Bronchial epithelial cell (primary cell): ENCODE measurements around the gene QSOX1. TPM values are rescaled to one million over a fixed set of nuclear protein-coding genes. Genes with fewer than 3 reads are reported as not detected.
A peak's percentile ranks its signal among the peaks of the same experiment; 100 is the strongest.

Experiments used
- DNase-seq: peaks from one replicate; pipeline ENCODE4 v3.0.0-alpha.2; 2010; ENCODE audit warnings: low read depth
- FAIRE-seq: peaks from 2 replicates; lab custom pipeline; 2011; peaks lifted over from hg19 to GRCh38; lab: Jason Lieb, UNC
- H3K27me3 ChIP-seq: 2 replicates; pipeline ENCODE4 v1.5.1; 2011; ENCODE audit warnings: low read length; ENCODE audit not compliant: control insufficient read depth, insufficient read depth
- H3K36me3 ChIP-seq: 2 replicates; pipeline ENCODE4 v1.5.1; 2011; ENCODE audit warnings: low read length; ENCODE audit not compliant: control insufficient read depth, insufficient read depth
- H3K4me3 ChIP-seq: 2 replicates; pipeline ENCODE4 v1.5.1; 2011; ENCODE audit warnings: mild to moderate bottlenecking, low read depth, low read length, control low read depth
- CTCF ChIP-seq: IDR thresholded peaks from 2 replicates; pipeline ENCODE4 v1.5.1; 2011; ENCODE audit warnings: mild to moderate bottlenecking, moderate library complexity, low read length, control low read depth, inconsistent platforms; ENCODE audit not compliant: insufficient read depth, severe bottlenecking
- total RNA-seq: library from RNA; depleted of rRNA; stranded (reverse); fragments of >200 nt; gene quantifications from 2 replicates; pipeline ENCODE4 v1.2.1, GENCODE V29; 2014

QSOX1 gene
- total RNA-seq, 1 donor from 2014 or later, result 134 TPM

GRCh38 chr1:180151508-180151907 is 3.2 kb upstream of the QSOX1 start:
- DNase-seq (peak; percentile 92), FAIRE-seq (no peak)
- TF ChIP-seq CTCF, result no peak
- H3K27me3 ChIP-seq, result no peaks in the 10 kb centered on the region
- no peak overlapping the region for H3K4me3 ChIP-seq
- H3K36me3 ChIP-seq, result no peaks in the 10 kb centered on the region

- Histone ChIP-seq H3K27me3 (no peaks in the 10 kb centered on the region), H3K4me3 (no peak overlapping the region), H3K36me3 (no peaks in the 10 kb centered on the region)
- DNase-seq (no peak), FAIRE-seq (no peak)
- no peak for TF ChIP-seq CTCF
Observed at GRCh38 chr1:180152588-180152987, 2.1 kb upstream of the QSOX1 start.

- DNase-seq, result no peak
- no peak for TF ChIP-seq CTCF
- FAIRE-seq, result no peak
Observed at GRCh38 chr1:180153032-180153431, 1.6 kb upstream of the QSOX1 start.

GRCh38 chr1:180154003-180154324 is 705 bp upstream of the QSOX1 start:
- Histone ChIP-seq H3K4me3 (peak overlapping the region; percentile 77), H3K27me3 (no peaks in the 10 kb centered on the region), H3K36me3 (peaks cover 2% of the 10 kb centered on the region)
- FAIRE-seq (no peak), DNase-seq (no peak)
- TF ChIP-seq CTCF, result no peak

More at GRCh38 chr1:180153032-180153431, 1.6 kb upstream of the QSOX1 start:
- Histone ChIP-seq H3K27me3 (no peaks in the 10 kb centered on the region), H3K36me3 (no peaks in the 10 kb centered on the region), H3K4me3 (no peak overlapping the region)

GRCh38 chr1:180155182-180155682 is 563 bp downstream of the QSOX1 start:
- DNase-seq (no peak), FAIRE-seq (no peak)
- H3K4me3 ChIP-seq, result peak overlapping the region; percentile 77
- TF ChIP-seq CTCF, result no peak
- H3K27me3 ChIP-seq, result no peaks in the 10 kb centered on the region
- peaks cover 2% of the 10 kb centered on the region for H3K36me3 ChIP-seq

GRCh38 chr1:180156201-180156600 is 1.5 kb downstream of the QSOX1 start:
- DNase-seq, result no peak
- Histone ChIP-seq H3K27me3 (no peaks in the 10 kb centered on the region), H3K4me3 (peak overlapping the region; percentile 77), H3K36me3 (peaks cover 2% of the 10 kb centered on the region)
- no peak for FAIRE-seq
- TF ChIP-seq CTCF, result no peak
